Measurements from ENCODE around the gene MMP3.

MMP3 gene

DNA sequence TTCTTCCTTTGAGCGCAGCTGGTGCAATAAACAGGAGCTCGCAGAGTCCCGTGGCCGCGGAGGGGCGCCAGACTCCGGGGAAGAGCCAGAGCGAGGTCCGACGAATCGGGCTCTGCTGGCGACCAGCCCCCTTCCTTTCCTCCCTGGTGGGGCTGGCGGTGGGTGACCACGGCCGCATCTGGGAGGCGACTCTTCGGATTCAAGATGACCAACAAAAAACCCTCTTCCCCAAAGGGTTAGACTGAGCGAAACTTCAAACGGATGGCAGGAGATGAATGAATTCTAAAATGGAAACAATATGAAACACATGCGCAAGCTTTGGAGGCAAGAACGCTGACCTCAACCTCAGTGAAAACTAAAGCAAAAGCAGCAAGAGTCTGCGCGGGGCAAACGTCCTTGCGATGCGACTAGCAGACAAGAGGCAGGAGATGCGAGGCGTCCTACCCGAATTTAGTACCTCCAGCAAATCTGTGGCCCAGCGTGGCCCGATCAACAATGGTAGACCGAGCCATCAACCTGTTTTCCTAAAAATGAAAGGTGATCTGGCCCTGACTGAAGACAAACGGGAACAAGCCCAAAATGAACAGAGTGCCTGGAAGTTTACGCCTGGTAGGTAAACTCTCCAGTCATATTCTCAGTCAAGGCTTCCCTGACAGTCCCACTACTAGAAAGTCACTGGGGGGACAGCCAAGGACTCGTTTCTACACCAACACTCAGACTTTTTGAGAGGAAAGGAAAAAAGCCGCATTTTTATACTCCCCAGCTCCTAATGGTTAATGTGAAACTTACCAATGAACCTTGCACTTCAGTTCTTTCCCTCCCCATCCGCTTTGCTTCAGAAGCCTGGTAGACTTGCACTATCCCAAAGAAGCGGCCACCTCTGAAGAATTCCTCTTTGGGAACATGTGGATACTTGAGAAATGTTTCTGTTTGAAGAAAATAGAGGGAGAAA is 11.6 kb downstream of the MMP3 start:
- no peak for DNase-seq (ENCODE audit: low spot score)

DNA sequence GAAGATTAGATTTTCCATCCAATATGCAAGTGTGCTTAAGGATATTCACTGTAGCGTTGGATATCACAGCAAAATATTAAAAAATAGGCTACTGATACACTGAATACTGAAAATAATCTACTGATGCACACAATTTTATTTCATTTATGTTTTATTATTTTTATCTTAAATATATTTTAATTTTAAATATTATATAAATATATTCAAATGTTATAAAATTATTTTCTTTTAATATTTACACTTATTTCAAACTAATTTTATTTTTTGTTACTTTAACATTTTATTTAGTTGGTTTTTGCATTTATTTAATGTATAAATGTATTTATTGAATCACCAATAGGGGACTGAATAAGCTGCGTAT is 12.3 kb downstream of the MMP3 start:
- no peak for DNase-seq (ENCODE audit: low spot score)

DNA sequence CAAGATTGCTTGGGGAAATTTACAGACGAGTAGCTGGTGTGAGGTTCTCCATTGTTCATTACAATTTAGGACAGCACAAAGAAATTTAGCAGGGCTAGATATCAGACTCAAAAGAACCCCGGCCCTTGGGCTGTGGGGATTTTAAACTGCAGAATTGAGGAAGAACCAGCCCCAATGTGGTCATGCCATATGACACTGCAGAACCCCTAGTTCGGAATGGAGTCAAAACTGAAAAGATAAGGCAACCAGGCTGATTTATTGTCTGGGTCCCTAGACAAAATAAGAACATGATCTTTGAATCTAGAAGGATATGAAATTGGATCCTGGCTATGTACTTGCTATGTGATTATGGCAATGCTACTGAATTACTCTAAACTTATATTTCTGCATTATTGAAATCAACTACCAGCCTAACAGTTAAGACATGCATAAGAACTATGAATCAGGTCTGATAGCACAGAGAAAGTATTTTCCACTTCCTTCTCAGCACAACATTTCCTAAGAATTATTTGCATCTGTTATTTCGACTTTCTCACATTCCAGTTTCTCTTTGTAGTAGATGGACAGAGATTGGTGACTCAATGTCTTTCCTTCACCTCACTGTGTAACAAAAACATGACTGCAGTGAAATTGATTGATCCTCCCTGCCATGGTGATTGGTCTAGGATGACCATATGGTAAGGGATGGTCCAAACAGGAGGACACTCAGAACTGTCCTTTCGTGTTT is 13.2 kb downstream of the MMP3 start:
- DNase-seq (ENCODE audit: low spot score) = no peak

DNA sequence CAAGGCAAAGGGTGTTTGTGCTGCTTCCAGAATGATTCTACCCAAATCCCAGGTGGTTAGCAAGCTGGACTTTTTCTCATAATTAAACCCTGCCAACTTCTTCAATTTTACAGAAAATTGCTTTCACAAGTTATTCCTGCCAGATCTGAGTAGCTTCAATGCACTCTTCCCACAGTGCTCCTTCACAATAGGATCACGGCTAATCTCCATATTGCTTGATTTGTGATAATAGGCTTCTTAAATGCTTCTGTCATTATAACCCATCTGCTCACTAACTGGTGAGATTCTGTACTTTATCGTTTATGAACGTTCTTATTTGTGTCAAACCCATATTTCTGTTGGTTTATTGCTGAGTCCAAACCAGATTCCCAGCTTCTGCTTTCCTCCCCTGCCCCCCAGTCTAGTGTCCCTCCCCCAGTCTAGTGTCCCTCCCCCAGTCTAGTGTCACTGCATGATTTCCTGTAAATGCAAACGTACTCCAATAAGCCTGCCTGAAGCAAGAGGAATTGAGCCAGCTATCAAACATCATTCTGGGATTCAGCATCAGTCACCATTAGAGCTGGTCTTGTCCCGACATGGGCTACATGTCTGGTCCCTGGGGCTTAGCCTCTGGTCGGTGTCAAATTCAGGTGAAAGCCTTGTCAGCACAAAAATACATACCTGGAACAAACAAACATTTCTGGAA is 14.0 kb downstream of the MMP3 start:
- DNase-seq (ENCODE audit: low spot score) = no peak

DNA sequence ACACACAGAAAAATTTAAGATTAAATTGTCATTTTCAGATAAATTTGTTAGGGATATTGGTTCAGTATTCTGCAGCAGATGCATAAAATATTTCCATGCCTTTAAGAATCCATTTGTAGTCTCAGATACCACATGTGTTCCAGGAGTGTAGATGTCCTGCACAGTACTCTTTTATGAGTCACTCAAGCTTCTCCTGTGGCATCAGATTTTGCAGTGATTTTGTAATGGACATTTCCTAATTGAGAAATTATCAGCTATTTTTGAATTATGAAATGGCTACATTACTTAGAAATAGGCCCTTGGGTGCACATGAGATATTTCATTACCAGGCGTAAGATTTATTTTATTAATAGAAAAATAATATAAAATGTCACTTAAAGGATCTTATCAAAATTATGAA is 18.9 kb downstream of the MMP3 start:
- no peak for DNase-seq (ENCODE audit: low spot score)

DNA sequence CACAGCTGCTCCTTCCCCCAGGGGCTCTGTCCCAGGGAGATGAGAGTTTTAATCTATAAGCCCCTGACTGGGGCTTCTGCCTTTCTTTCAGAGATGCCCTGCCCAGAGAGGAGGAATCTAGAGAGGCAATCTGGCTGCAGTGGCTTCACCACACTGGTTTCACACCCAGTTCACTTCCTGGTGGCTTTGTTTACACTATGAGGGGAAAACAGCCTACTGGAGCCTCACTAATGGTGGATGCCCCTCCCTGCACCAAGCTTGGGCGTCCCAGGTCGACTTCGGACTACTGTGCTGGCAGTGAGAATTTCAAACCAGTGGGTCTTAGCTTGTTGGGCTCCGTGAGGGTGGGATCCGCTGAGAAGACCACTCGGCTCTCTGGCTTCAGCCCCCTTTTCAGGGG is 23.9 kb downstream of the MMP3 start:
- no peak for DNase-seq (ENCODE audit: low spot score)

DNA sequence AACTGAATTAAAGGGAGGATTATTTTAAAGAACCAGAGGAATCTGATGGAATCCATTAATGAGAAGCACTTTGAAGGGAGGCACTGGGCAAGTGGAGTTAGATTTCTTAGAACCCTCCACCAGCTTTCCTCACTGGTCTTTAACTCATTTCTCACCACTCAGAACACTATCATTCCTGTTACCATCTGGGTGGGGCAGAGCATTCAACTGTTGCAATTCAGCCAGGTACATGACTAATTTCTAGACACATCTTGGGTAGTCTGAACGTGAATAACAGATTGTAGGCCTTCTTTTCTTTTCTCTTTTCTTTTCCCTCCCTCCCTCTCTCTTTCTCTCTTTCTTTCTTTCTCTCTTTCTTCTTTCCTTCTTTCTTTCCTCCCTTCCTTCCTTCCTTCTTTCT is 29.9 kb downstream of the MMP3 start:
- DNase-seq (ENCODE audit: low spot score) = no peak

DNA sequence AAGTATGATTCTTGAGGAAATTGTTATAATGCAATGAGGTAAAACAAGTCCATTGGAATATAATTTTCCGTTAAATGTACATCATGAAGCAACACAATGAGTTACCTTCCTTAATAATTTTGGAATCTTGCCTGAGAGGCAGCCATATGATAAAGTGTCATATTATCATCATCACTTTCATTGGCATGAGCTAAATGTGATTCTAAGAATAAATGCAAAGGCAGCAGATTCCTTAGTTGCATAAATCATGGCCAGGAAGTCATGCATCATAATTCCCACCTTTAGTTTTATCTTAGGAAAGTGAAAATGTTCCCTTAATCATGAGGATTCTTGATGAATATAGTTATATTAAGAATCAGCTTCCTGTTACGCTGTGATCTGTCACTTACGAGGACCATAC is 31.2 kb downstream of the MMP3 start:
- no peak for DNase-seq (ENCODE audit: low spot score)

DNA sequence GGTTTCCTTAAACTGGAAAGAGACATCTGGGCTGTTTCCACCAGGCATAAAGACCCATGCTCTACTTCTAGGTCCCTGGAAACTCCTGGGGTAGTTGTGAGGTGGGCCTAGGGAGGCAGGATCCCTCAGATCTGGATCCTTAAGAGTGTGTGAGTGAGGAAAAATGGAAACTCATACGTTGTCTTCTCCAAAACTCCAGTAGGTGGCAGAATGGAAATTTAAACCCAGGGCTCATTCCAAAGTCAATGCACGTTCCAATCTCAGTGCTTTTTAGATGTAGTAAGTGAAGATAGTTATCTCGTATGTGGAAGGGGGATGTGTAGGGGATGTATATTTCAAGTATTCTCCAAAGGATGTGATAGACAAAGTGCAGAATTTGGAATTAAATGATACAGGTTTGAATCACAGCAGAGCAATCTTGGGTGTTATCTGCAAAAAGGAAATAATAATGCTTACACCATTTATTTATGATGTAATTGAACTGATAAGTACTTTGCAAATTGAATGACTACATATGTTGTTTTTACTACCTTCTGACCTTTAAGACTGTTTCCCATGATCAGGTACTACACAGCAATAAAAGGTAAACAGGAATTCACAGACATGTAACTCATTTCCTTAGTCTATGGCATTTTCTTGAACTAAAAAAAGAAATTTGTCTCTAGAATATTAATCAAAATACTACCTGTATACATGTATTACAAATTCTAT is 32.3 kb downstream of the MMP3 start:
- no peak for DNase-seq (ENCODE audit: low spot score)

DNA sequence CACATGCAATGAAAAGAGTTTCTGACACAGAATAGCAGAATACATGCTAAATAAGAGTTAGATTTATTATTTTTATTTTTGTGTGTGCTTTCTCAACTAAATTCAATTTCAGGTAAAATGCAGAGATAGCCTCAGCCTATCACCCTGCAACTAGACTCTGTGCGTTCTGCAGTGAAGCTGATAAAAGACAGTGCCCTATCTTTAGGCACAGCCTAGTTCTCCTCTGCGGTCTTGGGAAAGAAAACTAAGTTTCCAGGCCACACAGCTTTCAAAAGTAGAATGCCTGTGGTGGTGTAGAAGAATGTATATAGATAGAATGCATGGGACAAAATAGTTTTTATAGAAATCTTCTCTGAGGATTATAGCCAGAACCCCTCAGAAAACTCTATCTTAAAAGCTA is 33.4 kb downstream of the MMP3 start:
- DNase-seq (ENCODE audit: low spot score) = peak; percentile 24

DNA sequence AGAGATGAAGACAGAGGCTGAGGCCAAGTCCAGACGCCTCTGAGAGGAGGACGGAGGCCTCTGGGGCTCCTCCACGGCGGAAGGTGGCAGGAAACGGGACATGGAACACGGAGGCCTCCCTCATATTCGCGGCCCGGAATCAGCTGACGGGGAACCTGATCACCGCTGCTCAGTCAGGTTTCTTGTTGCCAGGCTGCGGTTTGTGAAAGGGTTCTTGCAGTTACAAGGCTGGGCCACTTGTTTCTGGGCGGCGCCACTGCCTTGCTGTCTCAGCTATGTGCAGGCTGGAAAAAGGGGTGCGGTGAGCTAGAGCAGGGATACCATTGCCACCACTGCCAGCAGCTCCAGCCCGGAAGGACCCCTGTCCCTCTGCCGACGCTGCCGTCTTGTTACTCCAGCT is 35.5 kb downstream of the MMP3 start:
- peak; percentile 17 for DNase-seq (ENCODE audit: low spot score)

DNA sequence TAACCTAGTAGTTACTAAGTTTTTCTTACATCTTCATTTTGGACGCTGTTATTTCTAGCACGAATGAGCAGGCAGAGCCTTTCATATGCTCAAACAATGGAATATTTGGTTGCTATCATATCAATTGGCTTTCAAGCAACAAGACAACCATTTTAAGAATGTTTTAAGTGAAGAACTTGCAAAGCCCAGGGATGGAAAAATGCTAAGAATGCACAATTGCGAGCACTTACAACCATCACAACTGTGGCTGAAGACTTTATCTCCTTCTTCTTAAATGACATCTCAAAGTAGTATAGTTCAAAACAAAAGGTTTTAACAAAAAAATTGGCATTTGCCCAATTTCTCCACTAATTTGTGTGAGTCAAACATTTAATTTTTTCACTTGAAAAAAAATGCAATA is 37.1 kb downstream of the MMP3 start:
- no peak for DNase-seq (ENCODE audit: low spot score)

DNA sequence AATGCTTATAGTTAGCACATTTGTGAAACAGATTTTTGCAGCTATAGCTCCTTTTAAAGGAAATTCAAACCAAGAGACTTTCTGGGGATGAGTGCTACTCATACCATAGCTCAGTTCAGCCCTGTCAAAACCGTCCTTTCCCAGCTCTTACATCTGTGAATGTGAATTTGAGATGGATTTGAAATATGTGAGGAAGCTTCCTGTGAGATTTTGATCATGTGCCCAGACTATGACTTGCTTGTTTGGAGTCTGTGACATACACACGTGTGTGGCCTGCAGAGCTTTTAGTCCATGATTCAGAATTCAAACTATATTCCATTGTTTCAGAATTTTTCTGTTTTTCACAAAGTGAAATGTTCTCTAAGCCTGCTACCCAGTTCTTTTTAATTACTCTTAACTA is 41.1 kb downstream of the MMP3 start:
- DNase-seq (ENCODE audit: low spot score) = no peak

DNA sequence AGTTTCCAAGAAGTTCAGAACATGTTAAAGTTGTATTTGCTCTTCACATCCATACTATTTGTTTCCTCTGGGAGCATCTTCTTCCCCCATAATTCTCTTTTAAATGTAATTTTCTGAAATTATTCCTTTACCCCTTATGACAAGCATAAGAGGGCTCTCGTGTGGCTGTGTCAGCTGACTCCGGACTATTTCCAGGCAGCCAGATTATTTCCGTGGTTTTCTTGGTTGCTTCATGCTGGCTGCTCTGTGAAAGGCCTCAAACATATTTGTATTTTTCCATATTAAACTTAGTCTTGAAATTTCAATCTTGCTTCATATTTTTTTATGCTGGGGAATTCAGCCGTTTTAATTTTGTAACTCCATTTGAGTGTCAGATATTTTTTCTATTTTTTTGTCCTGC is 42.6 kb downstream of the MMP3 start:
- DNase-seq (ENCODE audit: low spot score) = no peak

DNA sequence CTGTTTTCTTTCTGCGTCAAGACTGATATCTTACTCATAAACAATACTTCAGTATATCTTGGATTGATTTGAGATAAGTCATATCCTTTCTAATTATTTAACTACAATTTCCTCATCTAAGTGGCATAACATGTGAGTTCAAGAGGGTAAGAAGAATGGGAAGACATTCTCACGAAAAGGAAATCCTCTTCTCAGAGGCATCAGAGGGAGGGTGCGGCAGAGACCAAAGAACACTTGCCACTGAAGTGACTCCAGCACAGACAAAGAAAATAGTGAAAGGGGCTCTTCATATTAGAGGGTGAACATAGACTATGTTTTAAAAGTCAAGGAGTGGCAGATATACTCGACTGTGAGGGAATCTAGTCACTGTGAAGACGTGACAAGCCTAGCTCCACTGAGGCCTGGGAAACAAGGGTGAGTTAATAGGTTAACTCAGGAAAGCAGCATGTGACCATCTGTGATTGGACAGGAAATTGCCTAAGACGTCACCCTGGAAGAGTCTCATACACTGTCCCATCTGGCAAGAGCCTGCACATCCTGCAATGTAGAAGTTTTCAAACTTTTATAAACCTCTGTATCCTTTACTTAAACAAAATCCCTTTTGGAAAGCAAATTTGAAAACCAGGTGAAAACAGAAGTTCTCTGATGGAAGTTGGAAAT is 43.6 kb downstream of the MMP3 start:
- DNase-seq (ENCODE audit: low spot score) = no peak

DNA sequence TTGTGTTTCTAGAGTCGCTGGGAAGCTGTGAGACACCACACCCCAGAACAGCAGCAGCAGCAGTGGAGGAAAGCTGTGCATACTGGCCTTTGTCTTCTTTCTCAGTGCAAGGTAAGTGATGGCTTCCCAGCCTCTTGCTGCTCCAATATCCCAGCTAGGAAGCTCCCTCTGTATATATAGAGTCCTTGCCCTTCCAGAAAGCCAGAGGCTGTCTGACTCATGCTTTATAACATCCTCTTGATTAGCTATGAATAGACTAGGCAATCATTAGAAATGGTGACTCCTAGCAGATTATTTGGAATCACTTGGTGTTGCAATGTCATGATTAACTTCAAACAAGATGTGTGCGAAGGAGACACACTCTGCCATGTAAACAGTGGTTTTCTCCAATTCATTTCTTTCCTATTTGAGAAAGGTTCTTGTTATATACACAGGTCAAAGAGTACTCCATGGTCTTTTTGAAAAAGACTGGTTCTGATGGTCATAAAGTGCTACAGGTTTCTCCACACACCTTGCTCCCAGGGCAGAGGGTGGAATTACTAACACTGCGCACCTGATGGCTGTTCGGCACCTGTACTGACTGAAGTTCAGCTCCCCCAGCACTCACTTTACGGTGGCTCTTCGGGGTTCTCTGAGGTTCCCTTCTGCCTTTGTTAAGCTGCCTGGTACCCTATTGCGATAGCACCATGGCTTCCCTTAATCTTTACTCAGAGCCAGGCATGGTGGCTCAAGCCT is 45.2 kb downstream of the MMP3 start, which contains the start of gene MMP1:
MMP1 (minus strand) TSS at position 149 of the 735 bp plus-strand sequence; CDS start at position 81, 68 bp downstream.
- no peak for DNase-seq (ENCODE audit: low spot score)

DNA sequence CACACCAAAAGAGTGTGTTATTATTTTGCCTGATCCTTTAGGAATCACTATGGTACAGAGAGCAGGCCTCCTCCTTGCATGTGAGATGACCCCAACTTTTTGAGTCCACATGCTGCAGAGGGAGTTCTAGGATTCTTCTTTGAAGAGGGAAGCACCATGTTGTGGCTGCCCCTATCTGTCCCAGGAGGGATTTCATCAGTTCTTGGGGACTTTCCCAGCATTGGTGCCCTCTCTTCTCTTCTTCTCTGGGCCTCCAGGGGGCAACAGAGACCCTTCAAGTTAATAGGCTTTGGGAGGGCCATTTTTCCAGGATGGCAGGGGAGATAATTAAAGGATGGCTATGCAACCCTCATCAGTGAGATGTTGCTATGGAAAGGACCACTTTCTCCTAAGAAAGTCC is 49.0 kb downstream of the MMP3 start:
- DNase-seq (ENCODE audit: low spot score) = peak; percentile 9

DNA sequence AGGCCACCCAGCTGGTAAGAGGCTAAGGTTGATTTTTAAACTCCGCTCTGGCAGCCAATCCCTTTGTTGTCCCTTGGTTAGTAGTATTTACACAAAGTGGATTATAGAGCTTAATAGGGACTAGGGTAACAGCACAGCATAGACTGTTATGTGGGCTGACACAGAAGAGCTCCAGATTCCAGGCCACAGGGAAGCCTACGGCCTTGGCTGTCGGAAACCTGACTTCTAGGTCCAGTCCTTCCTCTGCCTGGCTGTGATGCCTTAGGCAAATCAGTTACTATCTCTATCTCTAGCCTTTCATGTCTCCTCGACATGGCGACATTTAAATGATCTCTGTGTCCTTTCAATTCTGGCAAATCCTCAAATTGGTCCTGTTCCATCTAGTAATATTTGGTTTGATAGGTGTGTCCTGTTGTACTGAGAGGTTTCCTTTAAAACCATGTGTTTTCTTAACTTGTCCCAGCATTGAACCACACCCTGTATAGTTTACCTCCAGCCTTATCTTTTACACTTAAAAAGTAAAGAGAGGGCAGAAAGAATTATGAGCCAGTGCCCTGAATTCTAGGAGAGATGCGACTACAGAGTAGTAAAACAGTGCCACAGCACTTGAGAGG is 49.6 kb downstream of the MMP3 start:
- no peak for DNase-seq (ENCODE audit: low spot score)

DNA sequence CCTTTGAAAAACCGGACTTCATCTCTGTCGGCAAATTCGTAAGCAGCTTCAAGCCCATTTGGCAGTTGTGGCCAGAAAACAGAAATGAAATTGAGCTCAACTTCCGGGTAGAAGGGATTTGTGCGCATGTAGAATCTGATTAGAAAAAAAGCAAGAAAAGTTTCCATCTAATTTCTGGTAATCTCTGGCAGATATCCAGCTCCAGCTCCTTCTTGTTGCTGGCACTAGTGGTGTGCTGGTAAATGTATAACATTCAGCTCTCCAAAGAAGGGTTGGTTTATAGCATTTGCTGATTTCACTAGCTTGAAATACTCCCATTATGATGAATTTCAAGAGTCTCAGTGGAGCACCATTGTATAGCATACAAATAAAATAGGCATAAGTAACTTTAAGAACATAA is 50.8 kb downstream of the MMP3 start:
- DNase-seq (ENCODE audit: low spot score) = no peak

DNA sequence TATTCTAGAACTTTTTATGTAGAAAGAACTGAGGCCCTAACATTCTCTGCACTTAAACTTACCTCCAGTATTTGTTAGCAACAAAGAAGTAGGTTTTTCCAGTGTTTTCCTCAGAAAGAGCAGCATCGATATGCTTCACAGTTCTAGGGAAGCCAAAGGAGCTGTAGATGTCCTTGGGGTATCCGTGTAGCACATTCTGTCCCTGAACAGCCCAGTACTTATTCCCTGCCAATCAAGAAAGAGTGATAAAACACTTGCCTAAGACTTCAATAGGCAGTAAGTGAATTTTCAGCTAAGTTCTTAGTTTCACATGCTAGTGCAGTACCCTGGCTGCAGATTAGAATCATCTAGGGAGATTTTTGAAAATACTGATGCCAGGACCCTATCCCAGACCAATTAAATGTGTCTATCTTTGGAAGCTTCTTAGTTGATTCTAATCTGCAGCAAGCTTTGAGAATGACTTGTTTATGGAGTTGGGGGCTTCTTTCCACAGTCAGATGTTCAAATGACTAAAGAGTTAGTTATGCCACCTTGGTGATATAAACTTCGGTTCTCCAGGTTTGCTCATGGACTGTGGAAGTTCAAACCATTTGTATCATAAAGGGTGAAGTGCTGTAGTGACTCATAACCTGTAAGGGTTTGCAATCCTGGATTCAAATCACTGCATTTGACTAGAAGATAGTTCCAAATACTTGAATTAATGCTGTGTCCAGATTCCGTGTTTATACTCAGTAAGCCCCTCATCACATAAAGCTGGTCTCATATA is 52.0 kb downstream of the MMP3 start:
- DNase-seq (ENCODE audit: low spot score) = no peak
